Measurements from ENCODE around the gene ZNF239. TPM values are rescaled to one million over a fixed set of nuclear protein-coding genes. Genes with fewer than 3 reads are reported as not detected.

The ZNF239 gene
- 10 to 100 TPM in 1 of 4 donors, 1 to 10 TPM in 3; 1.8 to 14.4 (median 8.0) TPM for total RNA-seq

- TF ChIP-seq, protein P1, sequence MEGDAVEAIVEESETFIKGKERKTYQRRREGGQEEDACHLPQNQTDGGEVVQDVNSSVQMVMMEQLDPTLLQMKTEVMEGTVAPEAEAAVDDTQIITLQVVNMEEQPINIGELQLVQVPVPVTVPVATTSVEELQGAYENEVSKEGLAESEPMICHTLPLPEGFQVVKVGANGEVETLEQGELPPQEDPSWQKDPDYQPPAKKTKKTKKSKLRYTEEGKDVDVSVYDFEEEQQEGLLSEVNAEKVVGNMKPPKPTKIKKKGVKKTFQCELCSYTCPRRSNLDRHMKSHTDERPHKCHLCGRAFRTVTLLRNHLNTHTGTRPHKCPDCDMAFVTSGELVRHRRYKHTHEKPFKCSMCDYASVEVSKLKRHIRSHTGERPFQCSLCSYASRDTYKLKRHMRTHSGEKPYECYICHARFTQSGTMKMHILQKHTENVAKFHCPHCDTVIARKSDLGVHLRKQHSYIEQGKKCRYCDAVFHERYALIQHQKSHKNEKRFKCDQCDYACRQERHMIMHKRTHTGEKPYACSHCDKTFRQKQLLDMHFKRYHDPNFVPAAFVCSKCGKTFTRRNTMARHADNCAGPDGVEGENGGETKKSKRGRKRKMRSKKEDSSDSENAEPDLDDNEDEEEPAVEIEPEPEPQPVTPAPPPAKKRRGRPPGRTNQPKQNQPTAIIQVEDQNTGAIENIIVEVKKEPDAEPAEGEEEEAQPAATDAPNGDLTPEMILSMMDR (IDR thresholded peaks at IDR 0.05): peak in 1 of 4 experiments; percentile 24
- TF ChIP-seq POLR2A (IDR thresholded peaks at IDR 0.05): peak in 1 of 2 donors; percentile 40
- Histone ChIP-seq H3K4me3 (peak within 1 kb of the TSS; percentile 45 to 59), H3K36me3 (no peaks in the 10 kb centered on the region), H3K27ac (peak within 1 kb of the TSS; percentile 74 to 78), H3K4me1 (no peaks in the 10 kb centered on the region), H3K27me3 (no peaks in the 10 kb centered on the region), H3K9me3 (no peaks in the 10 kb centered on the region)
- DNase-seq: peak; percentile 89 to 91
- intact Hi-C loops (cut with DNase I; ENCODE audit: low total_unique reads): no loop called here
Observed at GRCh38 chr10:43574001-43574892, at the start of gene ZNF239. Gene ZNF239, minus strand, starts transcription at chr10:43574616. Its CDS starts 16,537 bp downstream, at chr10:43558079.

GRCh38 chr10:43623351-43623750 lies 48.9 kb upstream of the ZNF239 start:
- no peaks in the 10 kb centered on the region for H3K4me1 ChIP-seq
- H3K36me3 ChIP-seq: no peaks in the 10 kb centered on the region
- no peaks in the 10 kb centered on the region for H3K9me3 ChIP-seq
- H3K27ac ChIP-seq: no peak overlapping the region
- no peak for DNase-seq
- H3K4me3 ChIP-seq: peak overlapping the region in 1 of 2 donors; percentile 13
- intact Hi-C loops (cut with DNase I; ENCODE audit: low total_unique reads): no loop called here
- TF ChIP-seq POLR2A (IDR thresholded peaks at IDR 0.05): no peak
- TF ChIP-seq, protein P1 (IDR thresholded peaks at IDR 0.05): no peak
- no peaks in the 10 kb centered on the region for H3K27me3 ChIP-seq

DNA sequence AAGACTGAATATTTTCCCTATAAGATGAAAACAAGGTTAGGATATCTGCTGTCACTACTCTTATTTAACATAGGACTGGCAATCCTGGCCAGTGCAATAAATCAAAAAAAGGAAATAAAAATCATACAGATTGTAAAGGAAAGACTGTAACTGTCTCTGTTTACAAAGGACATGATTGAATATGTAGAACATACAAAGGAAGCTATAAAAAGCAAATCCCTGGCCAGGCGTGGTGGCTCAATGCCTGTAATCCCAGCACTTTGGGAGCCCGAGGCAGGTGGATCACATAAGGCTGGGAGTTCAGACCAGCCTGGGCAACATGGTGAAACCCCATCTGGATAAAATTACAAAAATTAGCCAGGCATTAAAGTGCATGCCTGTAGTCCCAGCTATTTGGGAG lies 47.6 kb upstream of the ZNF239 start:
- no peak for DNase-seq
- no peaks in the 10 kb centered on the region for H3K4me1 ChIP-seq
- H3K36me3 ChIP-seq: no peaks in the 10 kb centered on the region
- TF ChIP-seq, protein P1 (IDR thresholded peaks at IDR 0.05): no peak
- TF ChIP-seq POLR2A (IDR thresholded peaks at IDR 0.05): no peak
- H3K27ac ChIP-seq: no peak overlapping the region
- H3K9me3 ChIP-seq: no peaks in the 10 kb centered on the region
- intact Hi-C loops (cut with DNase I; ENCODE audit: low total_unique reads): no loop called here
- H3K4me3 ChIP-seq: no peak overlapping the region
- no peaks in the 10 kb centered on the region for H3K27me3 ChIP-seq

- Histone ChIP-seq H3K36me3 (no peaks in the 10 kb centered on the region), H3K4me3 (no peak overlapping the region), H3K27me3 (no peaks in the 10 kb centered on the region), H3K9me3 (no peaks in the 10 kb centered on the region), H3K27ac (no peak overlapping the region), H3K4me1 (no peaks in the 10 kb centered on the region)
- no peak for TF ChIP-seq POLR2A (IDR thresholded peaks at IDR 0.05)
- TF ChIP-seq, protein P1 (IDR thresholded peaks at IDR 0.05): no peak
- no peak for DNase-seq
- intact Hi-C loops (cut with DNase I; ENCODE audit: low total_unique reads): no loop called here
Observed at GRCh38 chr10:43619368-43619767, 45.0 kb upstream of the ZNF239 start.

- DNase-seq: no peak
- no peaks in the 10 kb centered on the region for H3K36me3 ChIP-seq
- no peaks in the 10 kb centered on the region for H3K9me3 ChIP-seq
- no peaks in the 10 kb centered on the region for H3K4me1 ChIP-seq
- intact Hi-C loops (cut with DNase I; ENCODE audit: low total_unique reads): no loop called here
- TF ChIP-seq, protein P1 (IDR thresholded peaks at IDR 0.05): no peak
- TF ChIP-seq POLR2A (IDR thresholded peaks at IDR 0.05): no peak
- H3K4me3 ChIP-seq: no peak overlapping the region
- H3K27ac ChIP-seq: no peak overlapping the region
- no peaks in the 10 kb centered on the region for H3K27me3 ChIP-seq
Observed at GRCh38 chr10:43616697-43617370, 42.4 kb upstream of the ZNF239 start.
